WTC11 (cell line): ENCODE results near the gene DGLUCY. TPM values are rescaled to one million over a fixed set of nuclear protein-coding genes. Genes with fewer than 3 reads are reported as not detected.

Experiments used
- ATAC-seq: fragments of 200-7000 bp; cut with Tn5 transposase; 2 replicates; pipeline ENCODE4 v1.10.0; 2021; ENCODE audit warnings: mild to moderate bottlenecking, moderate library complexity
- CTCF ChIA-PET: fragments of 300-600 bp; sonication (Branson Sonifier 250); formaldehyde crosslinking; loops from one replicate; lab custom pipeline; 2021; ENCODE audit warnings: antibody characterized with exemption; lab: Charles Lee
- POLR2A ChIA-PET: fragments of 350-600 bp; sonication (Branson Sonifier 250); formaldehyde crosslinking; loops from one replicate; lab custom pipeline; 2021; ENCODE audit warnings: antibody characterized with exemption; lab: Charles Lee
- DNase-seq: peaks from one replicate; pipeline ENCODE4 v3.0.0; 2021; ENCODE audit warnings: low spot score
- H3K27ac Mint-ChIP-seq: 2 replicates; pipeline ENCODE4 v1.8.0; 2021; ENCODE audit warnings: mixed read lengths
- H3K27me3 Mint-ChIP-seq: 2 replicates; pipeline ENCODE4 v1.8.0; 2021; ENCODE audit warnings: low read depth, mild to moderate bottlenecking, moderate library complexity, mixed read lengths
- H3K36me3 Mint-ChIP-seq: 2 replicates; pipeline ENCODE4 v1.8.0; 2021; ENCODE audit warnings: mixed read lengths
- H3K4me1 Mint-ChIP-seq: 2 replicates; pipeline ENCODE4 v1.8.0; 2022; ENCODE audit warnings: mixed read lengths
- H3K4me3 Mint-ChIP-seq: 2 replicates; pipeline ENCODE4 v1.8.0; 2021; ENCODE audit warnings: mild to moderate bottlenecking, moderate library complexity, mixed read lengths
- H3K9me3 Mint-ChIP-seq: 2 replicates; pipeline ENCODE4 v1.8.0; 2021; ENCODE audit warnings: mixed read lengths
- ELF4 ChIP-seq: sonication (generic); formaldehyde crosslinking; IDR thresholded peaks from 2 replicates; pipeline ENCODE4 v1.8.1; 2022; ENCODE audit warnings: low read depth, mild to moderate bottlenecking, moderate library complexity, missing genetic modification reagents
- ERG ChIP-seq: fragments of 250-450 bp; sonication (Bioruptor Pico); IDR thresholded peaks from 2 replicates; pipeline ENCODE4 v1.8.0; 2021; ENCODE audit warnings: mild to moderate bottlenecking
- ETV6 ChIP-seq: sonication (generic); formaldehyde crosslinking; IDR thresholded peaks from 2 replicates; pipeline ENCODE4 v1.8.1; 2022; ENCODE audit warnings: mild to moderate bottlenecking, missing genetic modification reagents
- MLX ChIP-seq: sonication (generic); formaldehyde crosslinking; IDR thresholded peaks from 2 replicates; pipeline ENCODE4 v1.8.1; 2023; ENCODE audit warnings: mild to moderate bottlenecking, missing genetic modification reagents, moderate library complexity
- TP53 ChIP-seq: sonication (generic); formaldehyde crosslinking; IDR thresholded peaks from 2 replicates; pipeline ENCODE4 v1.8.1; 2023; ENCODE audit warnings: mild to moderate bottlenecking, missing genetic modification reagents
- ZNF671 ChIP-seq: fragments of 250-450 bp; sonication (Bioruptor Pico); IDR thresholded peaks from 2 replicates; pipeline ENCODE4 v1.8.0; 2021; ENCODE audit warnings: mild to moderate bottlenecking
- total RNA-seq: library from RNA; stranded (reverse); gene quantifications from 3 replicates; pipeline ENCODE4 v1.2.3, GENCODE V29; 2021
- TF ChIP-seq, protein P1 (sequence below): sonication (generic); formaldehyde crosslinking; IDR thresholded peaks from 2 replicates; pipeline ENCODE4 v1.8.1; 2023; ENCODE audit warnings: mild to moderate bottlenecking, missing genetic modification reagents
- TF ChIP-seq, protein P2 (sequence below): sonication (generic); formaldehyde crosslinking; IDR thresholded peaks from 2 replicates; pipeline ENCODE4 v1.8.1; 2022; ENCODE audit warnings: low read depth, mild to moderate bottlenecking, moderate library complexity, missing genetic modification reagents, borderline replicate concordance
- TF ChIP-seq, protein P3 (sequence below): sonication (generic); formaldehyde crosslinking; IDR thresholded peaks from 2 replicates; pipeline ENCODE4 v1.8.0; 2022; ENCODE audit warnings: mild to moderate bottlenecking, missing genetic modification reagents
- TF ChIP-seq, protein P4 (sequence below): sonication (generic); formaldehyde crosslinking; IDR thresholded peaks from 2 replicates; pipeline ENCODE4 v1.8.0; 2022; ENCODE audit warnings: mild to moderate bottlenecking, missing genetic modification reagents
- TF ChIP-seq, protein P5 (sequence below): fragments of 250-450 bp; sonication (Bioruptor Pico); IDR thresholded peaks from 2 replicates; pipeline ENCODE4 v1.9.0; 2021; ENCODE audit warnings: mild to moderate bottlenecking, borderline replicate concordance

The DGLUCY gene
- total RNA-seq, 1 experiment from 2014 or later = 35.4 TPM

DNA sequence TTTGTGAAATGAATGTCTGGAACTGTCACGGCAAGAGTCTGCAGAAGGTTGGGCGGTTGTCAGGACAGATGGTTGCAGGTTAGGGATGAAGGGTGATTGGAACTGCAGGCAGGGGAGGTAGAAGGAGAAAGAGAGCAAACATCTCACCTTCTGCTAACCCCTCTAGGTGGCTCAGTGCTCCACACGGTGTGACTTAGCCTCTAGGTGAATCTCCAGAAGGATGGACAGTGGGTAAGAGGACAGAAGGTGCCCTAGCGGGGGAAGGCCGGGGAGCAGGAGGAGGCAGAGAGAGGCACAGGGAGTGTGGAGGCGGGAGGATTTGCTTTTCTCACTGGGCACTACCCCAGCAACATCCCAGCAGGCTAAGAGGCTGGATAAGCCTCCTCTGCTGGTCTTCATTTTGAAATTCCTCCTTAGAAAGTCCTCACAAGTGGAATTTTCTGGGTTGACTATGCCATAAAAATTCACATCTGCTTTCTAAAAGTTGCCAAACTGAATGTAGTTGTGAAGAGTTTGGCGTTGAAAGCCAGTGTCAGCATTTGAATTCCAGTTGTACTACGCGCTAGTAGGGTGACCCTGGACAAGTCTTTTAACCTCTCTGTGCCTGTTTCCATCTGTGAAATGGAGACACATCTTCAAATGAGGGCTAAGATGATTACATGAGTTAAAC lies 141.3 kb downstream of the DGLUCY start:
- Mint-ChIP-seq H3K27me3 (peaks cover 33% of the 10 kb centered on the region), H3K4me3 (no peak overlapping the region), H3K36me3 (no peaks in the 10 kb centered on the region), H3K4me1 (peaks cover 14% of the 10 kb centered on the region), H3K9me3 (no peaks in the 10 kb centered on the region), H3K27ac (no peak overlapping the region)
- no peak for ATAC-seq
- no peak for TF ChIP-seq MLX (CRISPR knock-in tag)
- TF ChIP-seq, protein P1, sequence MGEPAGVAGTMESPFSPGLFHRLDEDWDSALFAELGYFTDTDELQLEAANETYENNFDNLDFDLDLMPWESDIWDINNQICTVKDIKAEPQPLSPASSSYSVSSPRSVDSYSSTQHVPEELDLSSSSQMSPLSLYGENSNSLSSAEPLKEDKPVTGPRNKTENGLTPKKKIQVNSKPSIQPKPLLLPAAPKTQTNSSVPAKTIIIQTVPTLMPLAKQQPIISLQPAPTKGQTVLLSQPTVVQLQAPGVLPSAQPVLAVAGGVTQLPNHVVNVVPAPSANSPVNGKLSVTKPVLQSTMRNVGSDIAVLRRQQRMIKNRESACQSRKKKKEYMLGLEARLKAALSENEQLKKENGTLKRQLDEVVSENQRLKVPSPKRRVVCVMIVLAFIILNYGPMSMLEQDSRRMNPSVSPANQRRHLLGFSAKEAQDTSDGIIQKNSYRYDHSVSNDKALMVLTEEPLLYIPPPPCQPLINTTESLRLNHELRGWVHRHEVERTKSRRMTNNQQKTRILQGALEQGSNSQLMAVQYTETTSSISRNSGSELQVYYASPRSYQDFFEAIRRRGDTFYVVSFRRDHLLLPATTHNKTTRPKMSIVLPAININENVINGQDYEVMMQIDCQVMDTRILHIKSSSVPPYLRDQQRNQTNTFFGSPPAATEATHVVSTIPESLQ (CRISPR knock-in tag) = no peak
- TF ChIP-seq, protein P2, sequence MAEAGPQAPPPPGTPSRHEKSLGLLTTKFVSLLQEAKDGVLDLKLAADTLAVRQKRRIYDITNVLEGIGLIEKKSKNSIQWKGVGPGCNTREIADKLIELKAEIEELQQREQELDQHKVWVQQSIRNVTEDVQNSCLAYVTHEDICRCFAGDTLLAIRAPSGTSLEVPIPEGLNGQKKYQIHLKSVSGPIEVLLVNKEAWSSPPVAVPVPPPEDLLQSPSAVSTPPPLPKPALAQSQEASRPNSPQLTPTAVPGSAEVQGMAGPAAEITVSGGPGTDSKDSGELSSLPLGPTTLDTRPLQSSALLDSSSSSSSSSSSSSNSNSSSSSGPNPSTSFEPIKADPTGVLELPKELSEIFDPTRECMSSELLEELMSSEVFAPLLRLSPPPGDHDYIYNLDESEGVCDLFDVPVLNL (CRISPR knock-in tag) = no peak
- CTCF ChIA-PET = interaction anchor here (2.2 kb wide), 1 partner anchor 32 kb away, joined by 7 read pairs; no protein-coding TSS in a partner anchor
- POLR2A ChIA-PET = no interaction called here
- DNase-seq = no peak

DNA sequence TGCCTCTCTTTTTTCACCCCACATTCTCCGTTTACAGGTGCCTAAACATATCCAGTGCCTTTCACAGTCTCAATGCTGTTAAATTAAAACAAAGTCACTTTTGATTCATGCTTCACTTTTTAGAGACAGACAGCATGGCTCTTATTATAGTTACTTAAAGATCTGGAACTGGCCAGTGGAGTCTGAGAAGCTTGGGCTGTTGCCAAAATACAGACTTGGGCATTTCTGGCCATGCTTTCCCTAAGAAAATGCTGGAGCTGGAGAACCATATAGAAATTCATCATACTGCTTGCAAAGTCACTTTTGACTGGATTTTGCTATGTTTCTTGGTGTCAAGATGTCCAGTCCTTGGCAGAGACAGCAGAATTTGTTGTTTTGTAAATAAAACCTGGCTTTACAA lies 142.8 kb downstream of the DGLUCY start:
- Mint-ChIP-seq H3K9me3 (peaks cover 7% of the 10 kb centered on the region), H3K4me3 (no peak overlapping the region), H3K36me3 (no peaks in the 10 kb centered on the region), H3K4me1 (peaks cover 10% of the 10 kb centered on the region), H3K27ac (no peak overlapping the region), H3K27me3 (peaks cover 35% of the 10 kb centered on the region)
- no peak for DNase-seq
- ChIA-PET POLR2A (no interaction called here), CTCF (interaction anchor here (0.5 to 2.2 kb wide), 3 partner anchors 30 to 49 kb away, joined by 3 to 7 read pairs (median 3); no protein-coding TSS in a partner anchor)
- no peak for ATAC-seq
- TF ChIP-seq ZNF671 (CRISPR knock-in tag) (no peak), MLX (CRISPR knock-in tag) (no peak), ETV6 (CRISPR knock-in tag) (no peak), ELF4 (CRISPR knock-in tag) (no peak)
- TF ChIP-seq, protein P2 (CRISPR knock-in tag) = no peak
- TF ChIP-seq, protein P3, sequence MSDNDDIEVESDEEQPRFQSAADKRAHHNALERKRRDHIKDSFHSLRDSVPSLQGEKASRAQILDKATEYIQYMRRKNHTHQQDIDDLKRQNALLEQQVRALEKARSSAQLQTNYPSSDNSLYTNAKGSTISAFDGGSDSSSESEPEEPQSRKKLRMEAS = no peak
- TF ChIP-seq, protein P4, sequence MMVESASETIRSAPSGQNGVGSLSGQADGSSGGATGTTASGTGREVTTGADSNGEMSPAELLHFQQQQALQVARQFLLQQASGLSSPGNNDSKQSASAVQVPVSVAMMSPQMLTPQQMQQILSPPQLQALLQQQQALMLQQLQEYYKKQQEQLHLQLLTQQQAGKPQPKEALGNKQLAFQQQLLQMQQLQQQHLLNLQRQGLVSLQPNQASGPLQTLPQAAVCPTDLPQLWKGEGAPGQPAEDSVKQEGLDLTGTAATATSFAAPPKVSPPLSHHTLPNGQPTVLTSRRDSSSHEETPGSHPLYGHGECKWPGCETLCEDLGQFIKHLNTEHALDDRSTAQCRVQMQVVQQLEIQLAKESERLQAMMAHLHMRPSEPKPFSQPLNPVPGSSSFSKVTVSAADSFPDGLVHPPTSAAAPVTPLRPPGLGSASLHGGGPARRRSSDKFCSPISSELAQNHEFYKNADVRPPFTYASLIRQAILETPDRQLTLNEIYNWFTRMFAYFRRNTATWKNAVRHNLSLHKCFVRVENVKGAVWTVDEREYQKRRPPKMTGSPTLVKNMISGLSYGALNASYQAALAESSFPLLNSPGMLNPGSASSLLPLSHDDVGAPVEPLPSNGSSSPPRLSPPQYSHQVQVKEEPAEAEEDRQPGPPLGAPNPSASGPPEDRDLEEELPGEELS (CRISPR knock-in tag) = no peak

DNA sequence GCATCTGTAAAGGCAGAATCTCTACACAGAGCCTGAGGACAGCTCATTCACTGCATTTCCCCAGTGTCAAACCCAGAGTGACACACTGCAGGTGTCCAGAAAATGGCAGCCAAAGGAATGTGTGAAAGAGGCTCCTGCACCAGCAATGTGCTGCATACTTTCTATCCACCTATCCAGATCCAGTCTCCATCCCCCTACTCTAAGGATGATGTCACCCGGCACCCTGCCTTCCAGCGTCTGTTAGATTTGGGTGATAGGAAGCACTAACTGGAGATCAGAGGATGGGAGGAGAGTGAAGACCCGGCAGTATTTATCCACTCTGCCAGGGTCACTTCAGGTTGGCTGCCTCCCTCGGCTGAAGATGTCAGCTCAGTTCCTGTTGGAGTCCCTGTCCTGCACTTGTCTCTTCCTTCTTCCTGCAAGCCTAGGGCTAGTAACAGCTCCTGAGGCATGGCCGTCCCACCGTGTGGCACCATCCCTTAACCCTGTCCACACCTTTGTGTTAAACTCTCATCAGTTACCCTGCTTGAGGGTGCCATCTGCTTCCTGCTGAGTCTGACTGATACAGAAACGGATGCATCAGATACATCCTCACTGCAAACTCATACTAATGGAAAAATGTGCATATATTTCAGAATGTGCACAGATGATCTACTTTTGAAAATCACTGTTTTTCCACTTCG lies 143.6 kb downstream of the DGLUCY start:
- Mint-ChIP-seq H3K9me3 (peaks cover 7% of the 10 kb centered on the region), H3K36me3 (no peaks in the 10 kb centered on the region), H3K27me3 (peaks cover 30% of the 10 kb centered on the region), H3K4me1 (peaks cover 10% of the 10 kb centered on the region), H3K27ac (no peak overlapping the region), H3K4me3 (no peak overlapping the region)
- POLR2A ChIA-PET = no interaction called here
- CTCF ChIA-PET = interaction anchor here (0.5 to 1.2 kb wide), 4 partner anchors 29 to 80 kb away, joined by 3 to 4 read pairs (median 4); no protein-coding TSS in a partner anchor
- ATAC-seq (no peak), DNase-seq (no peak)
- TF ChIP-seq, protein P5, sequence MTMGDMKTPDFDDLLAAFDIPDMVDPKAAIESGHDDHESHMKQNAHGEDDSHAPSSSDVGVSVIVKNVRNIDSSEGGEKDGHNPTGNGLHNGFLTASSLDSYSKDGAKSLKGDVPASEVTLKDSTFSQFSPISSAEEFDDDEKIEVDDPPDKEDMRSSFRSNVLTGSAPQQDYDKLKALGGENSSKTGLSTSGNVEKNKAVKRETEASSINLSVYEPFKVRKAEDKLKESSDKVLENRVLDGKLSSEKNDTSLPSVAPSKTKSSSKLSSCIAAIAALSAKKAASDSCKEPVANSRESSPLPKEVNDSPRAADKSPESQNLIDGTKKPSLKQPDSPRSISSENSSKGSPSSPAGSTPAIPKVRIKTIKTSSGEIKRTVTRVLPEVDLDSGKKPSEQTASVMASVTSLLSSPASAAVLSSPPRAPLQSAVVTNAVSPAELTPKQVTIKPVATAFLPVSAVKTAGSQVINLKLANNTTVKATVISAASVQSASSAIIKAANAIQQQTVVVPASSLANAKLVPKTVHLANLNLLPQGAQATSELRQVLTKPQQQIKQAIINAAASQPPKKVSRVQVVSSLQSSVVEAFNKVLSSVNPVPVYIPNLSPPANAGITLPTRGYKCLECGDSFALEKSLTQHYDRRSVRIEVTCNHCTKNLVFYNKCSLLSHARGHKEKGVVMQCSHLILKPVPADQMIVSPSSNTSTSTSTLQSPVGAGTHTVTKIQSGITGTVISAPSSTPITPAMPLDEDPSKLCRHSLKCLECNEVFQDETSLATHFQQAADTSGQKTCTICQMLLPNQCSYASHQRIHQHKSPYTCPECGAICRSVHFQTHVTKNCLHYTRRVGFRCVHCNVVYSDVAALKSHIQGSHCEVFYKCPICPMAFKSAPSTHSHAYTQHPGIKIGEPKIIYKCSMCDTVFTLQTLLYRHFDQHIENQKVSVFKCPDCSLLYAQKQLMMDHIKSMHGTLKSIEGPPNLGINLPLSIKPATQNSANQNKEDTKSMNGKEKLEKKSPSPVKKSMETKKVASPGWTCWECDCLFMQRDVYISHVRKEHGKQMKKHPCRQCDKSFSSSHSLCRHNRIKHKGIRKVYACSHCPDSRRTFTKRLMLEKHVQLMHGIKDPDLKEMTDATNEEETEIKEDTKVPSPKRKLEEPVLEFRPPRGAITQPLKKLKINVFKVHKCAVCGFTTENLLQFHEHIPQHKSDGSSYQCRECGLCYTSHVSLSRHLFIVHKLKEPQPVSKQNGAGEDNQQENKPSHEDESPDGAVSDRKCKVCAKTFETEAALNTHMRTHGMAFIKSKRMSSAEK (CRISPR knock-in tag) = no peak
- TF ChIP-seq TP53 (no peak), ERG (no peak)
- TF ChIP-seq, protein P2 (CRISPR knock-in tag) = no peak
